Small intestine (tissue), 7 donors: Measurements from ENCODE around the gene UBE2S. TPM values are rescaled to one million over a fixed set of nuclear protein-coding genes. Genes with fewer than 3 reads are reported as not detected.

ENCODE experiments used
- DNase-seq, 2 donors: peaks; one replicate each; pipeline versions ENCODE4 v3.0.0 to v3.0.0-alpha.2; 2013
- FAIRE-seq: peaks from 2 replicates; lab custom pipeline; 2012; peaks lifted over from hg19 to GRCh38; lab: Jason Lieb, UNC
- H3K27ac ChIP-seq, 3 donors: one replicate each; pipeline ENCODE4 v1.5.1; 2013; ENCODE audit warnings: low read length in 2 of 3, mild to moderate bottlenecking in 2 of 3, control low read depth in 1 of 3, inconsistent platforms in 1 of 3, low read depth in 1 of 3, moderate library complexity in 1 of 3
- H3K27me3 ChIP-seq, 3 donors: one replicate each; pipeline ENCODE4 v1.6.1; 2013; ENCODE audit warnings: low read length in 3 of 3, inconsistent platforms in 1 of 3; ENCODE audit not compliant: control insufficient read depth in 3 of 3, insufficient read depth in 3 of 3
- H3K36me3 ChIP-seq, 3 donors: one replicate each; pipeline ENCODE4 v1.6.1; 2013; ENCODE audit warnings: low read length in 3 of 3, inconsistent platforms in 1 of 3, low read depth in 1 of 3, mild to moderate bottlenecking in 1 of 3, moderate library complexity in 1 of 3; ENCODE audit not compliant: control insufficient read depth in 3 of 3, insufficient read depth in 2 of 3
- H3K4me1 ChIP-seq, 3 donors: one replicate each; pipeline ENCODE4 v1.6.1; 2013; ENCODE audit warnings: low read length in 2 of 3, inconsistent platforms in 1 of 3, low read depth in 1 of 3, mild to moderate bottlenecking in 1 of 3, moderate library complexity in 1 of 3; ENCODE audit not compliant: control insufficient read depth in 3 of 3, insufficient read depth in 2 of 3
- H3K4me3 ChIP-seq, 3 donors: one replicate each; pipeline ENCODE4 v1.5.1; 2013; ENCODE audit warnings: low read length in 3 of 3, control low read depth in 1 of 3, inconsistent platforms in 1 of 3, low read depth in 1 of 3, mild to moderate bottlenecking in 1 of 3, moderate library complexity in 1 of 3
- H3K9me3 ChIP-seq, 2 donors: one replicate each; pipeline ENCODE4 v1.6.1; 2013; ENCODE audit warnings: low read depth in 1 of 2, low read length in 1 of 2; ENCODE audit not compliant: control insufficient read depth in 2 of 2, insufficient read depth in 1 of 2
- WGBS, 3 donors: extraction: QIAGEN DNeasy Blood & Tissue Kit; methylation state at CpG; one replicate each; pipeline ENCODE4 v1.1.7; 2013; 5-methylcytosine and 5-hydroxymethylcytosine counted together
- polyA plus RNA-seq, 4 donors: library from polyadenylated mRNA; stranded (reverse) in 3 of 4; unstranded in 1 of 4; fragments of 200-250 nt in 3 of 4; fragments of 120-200 nt in 1 of 4; gene quantifications; one replicate each; pipeline versions ENCODE4 v1.2.1 to v1.2.3, GENCODE V29; 2013
- donor health status: healthy with polysubstance abuse.
- donor health status: control.
- donor health status: control.
- donor health status: Bipolar disorder and iron deficiency.
- donor health status: healthy.

UBE2S gene
- polyA plus RNA-seq, 4 donors = 7.2 to 30.1 (median 16.4) TPM

DNA sequence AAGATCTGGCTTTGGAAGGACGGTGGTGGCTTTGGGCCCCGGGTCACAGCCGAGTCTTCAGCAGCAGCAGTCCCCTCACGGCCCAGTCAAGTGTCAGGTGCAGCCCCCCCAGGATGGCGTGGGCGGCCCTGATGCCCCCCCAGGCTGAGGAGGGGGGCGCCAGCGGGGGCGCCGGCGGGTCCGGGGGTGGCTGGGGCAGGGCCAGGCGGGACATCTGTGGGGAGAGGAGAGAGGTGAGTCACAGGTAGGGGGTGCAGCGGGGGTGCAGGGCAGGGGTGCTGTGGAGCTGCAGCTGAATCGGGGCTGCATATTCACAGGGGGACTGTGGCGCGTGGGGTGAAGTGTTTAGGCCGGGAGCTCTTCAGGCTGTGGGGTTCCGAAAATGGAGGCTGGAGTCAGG is 41.6 kb downstream of the UBE2S start:
- DNase-seq = no peak
- Histone ChIP-seq H3K4me3 (no peak overlapping the region), H3K27me3 (peaks cover 3 to 58% (median 14%) of the 10 kb centered on the region in 3 donors), H3K36me3 (no peaks in the 10 kb centered on the region), H3K27ac (no peak overlapping the region), H3K4me1 (peaks cover 0 to 2% (median 0%) of the 10 kb centered on the region in 3 donors), H3K9me3 (no peaks in the 10 kb centered on the region)
- 60 to 72% (median 67%) methylated on average over 11 to 19 of the region's 19 CpGs for WGBS, 3 donors
- no peak for FAIRE-seq

DNA sequence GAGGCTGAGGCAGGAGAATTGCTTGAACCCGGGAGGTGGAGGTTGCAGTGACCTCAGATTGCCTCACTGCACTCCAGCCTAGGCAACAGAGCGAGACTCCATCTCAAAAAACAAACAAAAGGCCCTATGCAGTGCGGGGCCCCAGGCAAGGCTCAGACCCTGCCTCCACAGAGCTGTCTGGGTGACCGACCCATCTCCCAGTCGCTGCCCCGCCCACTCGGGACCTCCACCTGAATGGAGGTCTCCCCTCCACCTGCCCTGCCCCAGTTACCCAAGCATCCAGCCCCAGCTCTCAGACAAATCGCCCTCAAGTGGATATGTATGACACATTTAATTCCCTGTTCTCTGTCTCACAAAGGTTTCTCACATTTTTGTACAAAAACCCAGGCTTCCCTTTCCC is 42.3 kb downstream of the UBE2S start:
- H3K4me3 ChIP-seq = no peak overlapping the region
- DNase-seq = no peak
- no peak for FAIRE-seq

DNA sequence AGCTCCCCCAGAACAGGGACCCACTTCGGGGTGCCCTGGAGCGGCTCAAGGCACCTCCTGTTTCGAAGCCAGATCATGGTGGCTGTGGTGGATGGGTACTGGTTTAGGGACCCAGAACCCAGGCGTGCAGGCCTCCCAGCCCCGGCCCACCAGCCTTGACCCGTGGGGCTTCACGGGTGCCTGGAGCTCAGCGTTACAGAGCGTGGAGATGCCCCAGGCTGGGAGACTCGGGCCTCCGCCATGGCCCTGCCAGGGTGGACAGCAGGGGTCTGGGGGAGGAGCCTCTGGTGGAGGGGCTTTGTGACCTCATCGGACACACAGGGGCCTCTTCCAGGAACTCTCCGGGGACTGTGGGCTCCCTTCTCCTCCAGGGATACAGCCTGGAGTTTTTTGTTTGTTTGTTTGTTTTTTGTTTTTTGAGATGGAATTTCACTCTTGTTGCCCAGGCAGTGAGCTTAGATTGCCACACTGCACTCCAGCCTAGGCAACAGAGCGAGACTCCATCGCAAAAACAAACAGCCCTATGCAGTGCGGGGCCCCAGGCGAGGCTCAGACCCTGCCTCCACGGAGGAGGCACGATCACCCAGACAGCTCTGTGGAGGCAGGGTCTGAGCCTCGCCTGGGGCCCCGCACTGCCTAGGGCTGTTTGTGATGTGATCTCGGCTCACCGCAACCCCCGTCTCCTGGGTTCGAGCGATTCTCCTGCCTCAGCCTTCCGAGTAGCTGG is 44.4 kb downstream of the UBE2S start, which contains the start of gene GARIN5B:
Gene GARIN5B, minus strand, starts transcription at position 271 of the 727 bp plus-strand sequence. Its CDS starts 194 bp downstream, at position 77.
- DNase-seq = no peak
- H3K27ac ChIP-seq = no peak within 1 kb of the TSS
- H3K36me3 ChIP-seq = no peaks in the 10 kb centered on the region
- no peak within 1 kb of the TSS for H3K4me3 ChIP-seq
- H3K27me3 ChIP-seq = peaks cover 3 to 32% (median 3%) of the 10 kb centered on the region in 3 donors
- no peaks in the 10 kb centered on the region for H3K9me3 ChIP-seq
- no peak for FAIRE-seq
- no peaks in the 10 kb centered on the region for H3K4me1 ChIP-seq
- 79 to 83% (median 81%) methylated on average over 26 to 27 of the region's 27 CpGs for whole genome bisulfite sequencing, 3 donors

More for the DNA sequence above, 42.3 kb downstream of the UBE2S start:
- Histone ChIP-seq H3K27ac (no peak overlapping the region), H3K9me3 (no peaks in the 10 kb centered on the region), H3K36me3 (no peaks in the 10 kb centered on the region), H3K27me3 (peaks cover 3 to 51% (median 10%) of the 10 kb centered on the region in 3 donors), H3K4me1 (peaks cover 0 to 2% (median 0%) of the 10 kb centered on the region in 3 donors)
- 71 to 84% (median 81%) methylated on average over 8 of the region's 8 CpGs for WGBS, 3 donors

GRCh38 chr19:55362174-55362989 is 45.2 kb downstream of the UBE2S start:
- no peaks in the 10 kb centered on the region for H3K36me3 ChIP-seq
- FAIRE-seq (no peak), DNase-seq (no peak)
- peaks cover 0 to 27% (median 2%) of the 10 kb centered on the region in 3 donors for H3K27me3 ChIP-seq
- no peak overlapping the region for H3K27ac ChIP-seq
- no peak overlapping the region for H3K4me3 ChIP-seq
- no peaks in the 10 kb centered on the region for H3K9me3 ChIP-seq
- WGBS, 3 donors = 72 to 74% (median 74%) methylated on average over 32 to 38 of the region's 38 CpGs
- H3K4me1 ChIP-seq = no peaks in the 10 kb centered on the region

DNA sequence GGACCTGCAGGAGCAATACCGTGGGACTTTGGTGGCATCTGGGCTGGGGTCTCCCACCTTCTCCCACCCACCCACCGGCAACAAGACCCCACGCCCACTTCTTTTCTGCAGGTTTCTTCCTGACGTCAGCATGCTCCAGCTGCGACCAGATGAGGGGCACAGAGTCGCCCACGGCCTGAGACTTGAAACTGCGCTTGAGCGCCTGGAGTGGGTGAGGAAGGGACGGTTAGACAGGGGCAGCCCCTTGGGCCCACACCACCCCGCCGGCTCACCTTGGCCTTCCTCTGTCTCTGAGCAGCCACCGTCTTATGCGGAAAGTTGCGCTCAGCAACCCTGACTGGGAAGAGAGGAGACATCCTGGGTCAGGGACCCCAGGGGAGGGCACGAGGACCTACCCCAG is 46.7 kb downstream of the UBE2S start:
- FAIRE-seq = no peak
- Histone ChIP-seq H3K4me1 (no peaks in the 10 kb centered on the region), H3K36me3 (no peaks in the 10 kb centered on the region), H3K9me3 (no peaks in the 10 kb centered on the region), H3K4me3 (no peak overlapping the region), H3K27me3 (peaks cover 1 to 37% (median 3%) of the 10 kb centered on the region in 3 donors), H3K27ac (no peak overlapping the region)
- WGBS, 3 donors = 88 to 90% (median 89%) methylated on average over 16 of the region's 16 CpGs
- DNase-seq = no peak

DNA sequence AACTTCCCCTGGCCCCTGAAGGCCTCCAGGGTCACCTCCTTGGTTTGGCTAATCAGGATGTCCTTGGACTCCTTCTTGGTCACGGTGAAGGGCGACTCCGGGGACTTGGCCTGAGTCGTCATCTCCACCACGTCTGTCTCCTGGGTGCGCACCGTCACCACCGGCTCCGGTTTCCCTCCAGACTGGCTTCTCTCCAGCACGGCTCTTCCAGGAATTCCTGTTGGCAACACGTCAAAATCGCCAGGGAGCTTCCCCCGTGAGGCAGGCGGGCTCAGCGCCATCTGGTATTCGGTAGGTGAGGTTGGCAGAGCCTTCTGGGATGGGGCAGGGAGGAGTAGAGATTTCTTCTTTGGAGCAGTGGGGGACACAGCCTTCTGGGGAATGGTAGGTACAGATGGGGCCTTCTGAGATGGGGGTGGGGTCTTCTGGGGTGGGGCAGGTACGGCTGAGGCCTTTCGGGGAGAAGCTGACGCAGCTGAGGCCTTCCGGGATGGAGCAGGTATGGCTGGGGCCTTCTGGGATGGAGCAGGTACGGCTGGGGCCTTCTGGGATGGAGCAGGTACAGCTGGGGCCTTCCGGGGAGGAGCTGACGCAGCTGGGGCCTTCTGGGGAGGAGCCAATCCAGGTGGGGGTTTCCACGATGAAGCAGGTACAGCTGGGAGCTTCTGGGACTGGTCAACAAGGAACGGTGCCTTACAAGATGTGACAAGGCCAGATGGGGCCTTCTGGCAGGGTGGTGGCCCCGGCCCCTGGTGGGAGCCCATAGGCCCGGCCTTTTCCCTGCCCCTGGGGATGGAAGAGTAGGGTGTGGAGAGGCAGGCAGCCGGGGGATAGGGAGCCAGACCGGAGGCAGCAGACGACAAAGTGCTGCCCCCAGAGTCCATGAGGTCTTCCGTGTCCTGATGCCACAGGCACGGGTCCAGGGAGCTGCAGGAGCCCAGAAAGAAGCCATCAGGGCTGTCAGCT is 48.4 kb downstream of the UBE2S start:
- Histone ChIP-seq H3K4me3 (no peak overlapping the region), H3K9me3 (no peaks in the 10 kb centered on the region), H3K36me3 (no peaks in the 10 kb centered on the region), H3K4me1 (peaks cover 0 to 4% (median 0%) of the 10 kb centered on the region in 3 donors), H3K27ac (no peak overlapping the region), H3K27me3 (peaks cover 3 to 44% (median 6%) of the 10 kb centered on the region in 3 donors)
- WGBS, 3 donors = 56 to 72% (median 70%) methylated on average over 31 to 32 of the region's 32 CpGs
- no peak for DNase-seq
- FAIRE-seq = no peak

GRCh38 chr19:55358493-55358892 is 49.1 kb downstream of the UBE2S start:
- Histone ChIP-seq H3K27ac (no peak overlapping the region), H3K27me3 (peaks cover 3 to 44% (median 9%) of the 10 kb centered on the region in 3 donors), H3K9me3 (no peaks in the 10 kb centered on the region), H3K4me1 (peaks cover 0 to 8% (median 3%) of the 10 kb centered on the region in 3 donors), H3K4me3 (no peak overlapping the region), H3K36me3 (no peaks in the 10 kb centered on the region)
- 85 to 88% (median 86%) methylated on average over 16 to 19 of the region's 19 CpGs for WGBS, 3 donors
- DNase-seq (no peak), FAIRE-seq (no peak)
